Stimulated activated CD4-positive, alpha-beta T cell treated with anti-CD3 and anti-CD28 coated beads, Interleukin-1b, Interleukin-23, amount 100 ng/mL, for 1 hour (primary cell): Measurements from ENCODE around the gene SULT1E1.

Experiments
- DNase-seq, 2 donors: peaks; one replicate each; pipeline ENCODE4 v3.0.0-alpha.2; 2020; ENCODE audit warnings: low read depth in 2 of 2

The SULT1E1 gene

GRCh38 chr4:69860052-69860451 is at the start of gene SULT1E1:
SULT1E1 (minus strand) TSS chr4:69860145; CDS start chr4:69857644, 2,501 bp downstream.
- DNase-seq, result no peak

DNA sequence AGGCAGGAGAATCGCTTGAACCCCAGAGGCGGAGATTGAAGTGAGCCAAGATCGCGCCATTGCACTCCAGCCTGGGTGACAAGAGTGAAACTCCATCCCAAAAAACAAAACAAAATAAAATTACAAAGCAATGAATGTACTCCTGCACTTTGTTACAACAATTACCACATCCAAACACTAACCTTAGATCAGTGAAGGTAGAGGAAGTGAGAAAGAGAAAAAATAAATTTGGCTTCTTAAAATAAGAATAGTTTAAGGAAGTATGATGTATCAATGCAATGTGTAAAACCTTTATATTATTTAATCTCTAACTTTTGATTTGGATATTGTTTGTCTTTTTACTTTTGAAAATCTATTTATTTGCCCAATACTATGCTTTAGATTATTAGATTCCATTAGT is 49.2 kb upstream of the SULT1E1 start:
- DNase-seq, result no peak

DNA sequence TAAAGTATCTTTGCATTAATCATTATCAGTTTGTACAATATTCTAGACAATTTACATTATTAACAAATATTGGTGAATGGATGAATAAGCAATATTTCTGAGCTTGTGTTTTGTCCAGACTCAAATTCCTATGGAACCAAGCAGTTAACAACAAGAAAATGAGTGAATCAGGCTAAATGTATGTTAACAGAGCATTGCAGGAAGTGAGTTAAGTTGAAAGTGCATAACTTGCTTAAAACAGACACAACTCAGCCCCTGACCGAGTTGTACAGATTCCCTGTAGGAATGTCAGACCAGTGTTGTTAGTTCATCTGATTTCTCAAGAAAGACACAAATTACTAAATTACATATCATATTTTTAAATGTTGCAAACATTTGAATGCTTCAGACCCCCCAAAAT is 47.2 kb upstream of the SULT1E1 start:
- no peak for DNase-seq

DNA sequence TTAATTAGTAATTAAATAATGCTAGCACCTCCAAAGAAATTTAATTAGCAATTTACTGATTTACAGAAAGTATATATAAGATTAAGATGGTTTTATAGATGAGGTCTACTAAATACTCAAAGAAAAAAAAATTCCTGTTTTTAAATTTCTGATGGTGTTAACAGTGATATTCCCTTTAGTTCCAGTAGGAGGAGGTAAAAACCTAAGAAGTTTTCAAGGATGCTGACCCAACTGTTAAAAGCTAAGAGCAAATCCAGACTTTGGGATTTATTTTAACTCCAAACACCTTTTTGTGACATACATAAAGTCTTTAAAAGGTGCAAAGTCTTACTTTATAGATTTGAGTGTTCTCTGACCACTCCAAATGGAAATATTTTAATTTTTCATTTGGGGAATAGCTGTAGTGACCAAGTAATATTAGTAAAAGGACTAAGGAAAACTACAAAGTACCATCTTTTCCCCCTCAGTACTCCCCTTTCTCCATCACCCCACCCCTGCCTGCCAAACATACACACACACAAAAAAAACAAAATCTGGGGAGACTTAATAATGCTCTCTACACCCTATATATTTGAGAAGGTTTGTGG is 36.7 kb upstream of the SULT1E1 start:
- DNase-seq, result no peak

GRCh38 chr4:69894721-69895120 is 34.8 kb upstream of the SULT1E1 start:
- DNase-seq, result no peak

- no peak for DNase-seq
These were observed 34.2 kb upstream of the SULT1E1 start for GRCh38 chr4:69894186-69894585.

DNA sequence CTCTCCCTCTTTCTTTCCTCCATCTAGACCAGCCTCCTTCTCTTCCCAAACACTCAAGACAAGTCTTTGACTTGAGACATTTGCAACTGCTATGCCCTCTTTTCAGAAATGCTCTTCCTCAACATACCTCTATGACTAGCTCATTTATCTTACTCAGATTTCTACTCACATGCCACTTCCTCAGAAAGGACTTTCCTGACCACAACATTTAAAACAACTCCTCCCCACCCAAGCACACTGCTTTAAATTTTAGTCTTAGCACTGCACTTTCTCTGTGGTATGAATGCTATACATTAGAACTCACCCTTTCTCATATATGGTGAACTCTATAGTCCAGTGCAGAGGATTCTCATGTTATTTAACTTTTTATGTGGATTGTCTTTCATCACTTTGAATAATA is 28.4 kb upstream of the SULT1E1 start:
- no peak for DNase-seq

DNA sequence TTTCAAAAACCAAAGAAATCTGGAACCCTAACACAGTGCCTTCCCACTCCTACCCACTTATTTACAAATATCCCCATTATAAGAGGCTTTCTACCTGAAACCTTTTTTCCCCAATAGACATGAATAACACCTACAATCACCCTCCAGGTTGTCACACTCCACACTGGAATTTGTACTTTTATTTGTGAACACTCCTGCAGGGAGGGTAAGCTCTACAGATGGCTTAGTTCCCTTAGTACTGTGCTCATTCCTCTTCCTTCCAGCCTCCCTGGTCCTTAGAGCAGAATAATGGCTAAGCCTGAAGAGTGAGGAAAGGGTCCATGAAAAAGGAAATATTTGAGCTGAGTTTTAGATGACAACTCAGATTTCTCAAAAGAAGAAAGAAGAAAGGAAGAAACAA is 22.2 kb upstream of the SULT1E1 start:
- DNase-seq, result no peak

- DNase-seq, result peak in 1 of 2 donors; percentile 0
These were observed 21.3 kb upstream of the SULT1E1 start for GRCh38 chr4:69881173-69881773.

DNA sequence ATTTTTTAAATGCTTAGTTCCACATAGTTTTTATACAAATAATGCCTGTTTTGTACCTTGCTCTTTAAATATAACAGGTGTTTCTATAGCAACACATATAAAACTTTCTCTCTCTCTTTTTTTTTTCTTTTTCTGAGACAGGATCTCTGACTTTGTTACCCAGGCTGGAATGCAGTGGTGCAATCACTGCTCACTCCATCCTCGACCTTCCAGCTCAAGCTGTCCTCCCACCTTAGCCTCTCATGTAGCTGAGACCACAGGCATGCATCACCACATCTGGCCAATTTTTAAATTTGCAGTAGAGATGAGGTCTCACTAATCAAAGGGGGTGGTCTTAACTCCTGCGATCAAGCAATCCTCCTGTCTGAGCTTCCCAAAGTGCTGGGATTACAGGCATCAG is 18.3 kb upstream of the SULT1E1 start:
- no peak for DNase-seq

DNA sequence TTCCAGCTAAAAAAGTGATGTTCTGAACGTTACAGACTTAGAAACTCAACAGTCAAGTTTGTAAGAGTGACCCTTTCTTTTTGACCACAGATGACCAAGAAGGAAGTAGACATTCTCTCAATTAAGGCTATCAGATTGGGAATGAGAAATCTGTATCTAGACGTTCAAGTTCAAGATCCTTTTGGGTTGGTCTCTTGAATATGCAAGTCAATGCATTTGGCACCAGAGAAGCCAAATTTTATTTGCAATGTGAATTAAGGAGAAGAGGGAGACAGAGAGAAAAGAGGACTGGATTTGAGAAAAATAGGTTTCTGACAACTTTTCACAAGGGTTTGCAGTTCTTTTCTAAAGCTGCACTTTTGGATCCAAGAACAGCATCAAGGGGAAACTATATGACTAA is 17.5 kb upstream of the SULT1E1 start:
- no peak for DNase-seq

DNA sequence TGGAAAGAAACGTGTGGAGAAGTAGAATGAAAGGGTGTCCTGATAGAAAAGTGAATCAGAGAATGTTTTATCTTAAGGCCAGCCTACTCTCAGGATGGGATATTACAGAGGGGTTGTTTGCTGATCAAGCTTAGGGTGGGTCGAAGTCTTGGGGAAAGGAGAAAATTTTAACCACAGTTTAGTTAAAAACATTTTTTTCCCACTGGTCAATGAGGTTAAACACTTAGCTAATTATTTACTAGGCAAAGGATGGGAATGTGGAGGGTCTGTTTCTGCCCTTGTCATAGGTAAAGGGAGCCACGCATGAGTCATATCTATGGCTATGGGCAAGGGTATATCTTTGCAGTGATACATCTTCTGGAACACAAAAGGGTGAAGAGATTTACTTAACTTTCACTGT is 16.1 kb upstream of the SULT1E1 start:
- DNase-seq, result no peak

GRCh38 chr4:69875576-69875975 is 15.6 kb upstream of the SULT1E1 start:
- DNase-seq, result no peak

GRCh38 chr4:69874507-69874906 is 14.6 kb upstream of the SULT1E1 start:
- no peak for DNase-seq

DNA sequence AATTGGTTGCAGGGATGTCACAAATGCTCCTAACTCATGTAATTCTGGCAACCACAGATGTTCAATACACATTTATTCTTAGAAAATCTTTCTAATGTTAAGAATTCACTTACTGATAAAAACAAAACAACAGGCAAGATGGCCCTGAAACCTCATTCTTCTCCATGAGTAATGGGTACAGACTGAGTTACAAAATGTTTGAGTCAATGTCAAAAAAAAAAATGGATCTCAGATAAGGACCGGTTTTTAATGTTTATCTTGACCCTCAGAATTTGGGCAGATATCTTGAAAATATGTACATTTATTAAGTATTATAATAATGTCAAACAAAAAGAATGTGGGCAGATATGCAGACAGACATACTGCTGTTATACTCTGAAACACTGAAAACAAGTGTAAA is 1.8 kb upstream of the SULT1E1 start:
- no peak for DNase-seq

- DNase-seq, result no peak
These were observed 765 bp upstream of the SULT1E1 start for GRCh38 chr4:69860521-69861298.

GRCh38 chr4:69859140-69859685 is 732 bp downstream of the SULT1E1 start:
- no peak for DNase-seq

DNA sequence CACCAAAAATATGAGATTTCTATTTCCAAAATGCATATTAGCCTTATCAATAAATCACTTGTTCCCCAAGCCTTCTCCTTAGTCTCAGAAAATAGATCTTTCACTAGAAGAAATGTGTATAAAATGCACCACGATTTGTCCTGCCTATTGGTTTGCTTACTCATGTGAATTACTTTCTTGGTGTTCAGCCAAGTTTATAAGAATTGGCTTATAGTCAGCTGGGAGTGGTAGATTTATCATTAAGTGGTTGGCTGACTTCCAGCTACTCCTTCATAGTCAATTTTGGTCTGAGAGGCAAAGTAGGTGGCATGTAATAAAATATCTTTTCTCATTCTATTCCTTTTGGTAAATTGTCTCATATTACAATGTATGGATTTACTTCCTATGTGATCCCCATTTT is 1.3 kb downstream of the SULT1E1 start:
- no peak for DNase-seq

DNA sequence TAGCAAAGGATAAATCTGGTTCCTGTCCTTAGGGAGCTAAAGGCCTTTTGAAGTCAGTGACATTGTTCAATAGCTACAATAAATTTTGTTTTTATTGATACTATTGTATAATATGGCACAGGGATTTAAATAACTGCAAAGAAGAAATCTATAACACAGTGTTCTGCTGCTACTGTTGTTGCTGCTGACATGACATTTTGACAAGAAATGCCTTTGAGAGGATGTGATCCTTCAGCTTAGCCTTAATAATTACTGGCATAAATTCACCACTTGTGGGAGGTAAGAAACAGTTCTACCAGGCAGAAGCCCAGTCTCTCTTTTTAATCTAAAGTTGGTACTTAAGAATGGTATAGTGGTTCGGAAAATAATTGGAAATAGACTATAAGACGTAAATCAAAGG is 4.1 kb downstream of the SULT1E1 start:
- no peak for DNase-seq

GRCh38 chr4:69849969-69850368 is 10.0 kb downstream of the SULT1E1 start:
- DNase-seq, result no peak

GRCh38 chr4:69849297-69849696 is 10.6 kb downstream of the SULT1E1 start:
- no peak for DNase-seq

GRCh38 chr4:69848028-69848427 is 11.9 kb downstream of the SULT1E1 start:
- DNase-seq, result no peak

DNA sequence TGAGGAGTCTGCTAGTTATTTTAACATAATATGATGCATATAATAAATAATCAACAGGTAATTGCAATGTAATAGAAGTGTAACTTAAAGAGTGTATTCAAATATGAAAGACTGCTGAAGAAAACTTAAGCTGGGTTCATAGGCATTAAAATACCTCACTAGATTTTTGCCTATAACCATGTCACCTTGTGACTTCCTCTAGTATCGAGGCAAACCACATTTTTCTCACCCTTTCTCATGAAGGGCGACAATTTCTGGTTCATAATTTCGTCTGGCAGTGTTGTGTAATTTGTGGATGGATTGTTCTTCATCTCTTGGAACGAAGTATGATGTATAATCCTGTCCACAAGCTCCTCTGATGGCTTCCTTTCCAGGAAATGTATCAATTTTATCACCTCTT is 16.0 kb downstream of the SULT1E1 start:
- DNase-seq, result no peak
